Naive thymus-derived CD8-positive, alpha-beta T cell (primary cell): Measurements from ENCODE around the gene GNGT1. TPM values are rescaled to one million over a fixed set of nuclear protein-coding genes. Genes with fewer than 3 reads are reported as not detected.
"Not testable (repeated sequence)": the region's sequence is repeated elsewhere in the genome, so short reads cannot be mapped to it uniquely, and the experiment has no call there.

Source experiments
- ATAC-seq, 2 donors: fragments of 150-1000 bp; cut with Tn5 transposase in 1 of 2; sonication (Bioruptor Pico), chemical (Tn5 transposase) in 1 of 2; 1 replicate in 1 of 2; 2 replicates in 1 of 2; pipeline ENCODE4 v1.10.0; 2021; ENCODE audit warnings: mild to moderate bottlenecking in 2 of 2, moderate library complexity in 2 of 2
- POLR2A ChIA-PET: fragments of 350-600 bp; sonication (Branson Sonifier 250); formaldehyde crosslinking; loops from one replicate; lab custom pipeline; 2021; ENCODE audit warnings: antibody characterized with exemption; lab: Charles Lee
- DNase-seq, 10 donors: peaks; one replicate each; pipeline versions ENCODE4 v3.0.0 to v3.0.0-alpha.2; 2020 to 2022
- H3K27ac Mint-ChIP-seq, 10 donors: one replicate each; pipeline ENCODE4 v1.8.0; 2020 to 2022; ENCODE audit warnings: mild to moderate bottlenecking in 10 of 10, mixed read lengths in 10 of 10, moderate library complexity in 4 of 10, inconsistent platforms in 1 of 10
- H3K27me3 Mint-ChIP-seq, 5 donors: one replicate each; pipeline ENCODE4 v1.8.0; 2021 to 2022; ENCODE audit warnings: mixed read lengths in 5 of 5
- H3K36me3 Mint-ChIP-seq, 3 donors: one replicate each; pipeline ENCODE4 v1.8.0; 2020 to 2022; ENCODE audit warnings: mixed read lengths in 3 of 3, mild to moderate bottlenecking in 2 of 3, inconsistent platforms in 1 of 3
- H3K4me1 Mint-ChIP-seq, 4 donors: one replicate each; pipeline ENCODE4 v1.8.0; 2021 to 2022; ENCODE audit warnings: mixed read lengths in 4 of 4
- H3K4me3 Mint-ChIP-seq, 10 donors: one replicate each; pipeline ENCODE4 v1.8.0; 2020 to 2022; ENCODE audit warnings: mild to moderate bottlenecking in 10 of 10, mixed read lengths in 10 of 10, moderate library complexity in 6 of 10, inconsistent platforms in 1 of 10
- H3K9me3 Mint-ChIP-seq, 9 donors: one replicate each; pipeline ENCODE4 v1.8.0; 2020 to 2022; ENCODE audit warnings: mixed read lengths in 9 of 9, mild to moderate bottlenecking in 3 of 9, inconsistent platforms in 1 of 9, moderate library complexity in 1 of 9
- polyA plus RNA-seq, 3 donors: library from polyadenylated mRNA; unstranded; fragments of 300-500 nt; fragmentation: Illumina TruSeq; gene quantifications; one replicate each; pipeline ENCODE4 v1.2.3, GENCODE V29; 2021
- total RNA-seq, 8 experiments: library from RNA in 2 of 8; stranded (reverse) in 2 of 8; gene quantifications; one replicate each; pipeline ENCODE4 v1.2.3 and lab custom pipeline; 2021 to 2026

Gene GNGT1
- total and polyA plus RNA-seq, 5 experiments from 2014 or later, result not detected

DNA sequence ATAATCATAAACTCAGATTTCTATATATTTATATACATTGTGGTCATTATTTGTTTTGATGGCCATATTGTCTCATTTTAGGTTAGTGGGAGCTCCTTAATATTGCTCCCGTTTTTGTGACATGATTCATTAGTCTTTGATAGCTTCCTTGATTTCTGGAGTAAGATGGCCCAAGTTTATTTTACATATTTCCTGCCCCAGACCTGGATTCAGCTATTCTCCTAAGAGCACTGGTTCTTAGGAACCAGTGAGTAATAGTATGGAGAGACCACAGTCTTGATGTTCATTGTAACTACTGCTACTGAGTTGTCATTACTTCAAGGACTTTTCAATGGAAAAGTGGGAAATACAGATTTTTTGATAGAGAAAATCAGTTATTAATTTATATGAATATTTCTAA is 21.8 kb upstream of the GNGT1 start:
- ATAC-seq, result no peak
- peaks cover 0 to 2% (median 0%) of the 10 kb centered on the region in 3 donors for H3K36me3 Mint-ChIP-seq
- POLR2A ChIA-PET, result no interaction called here
- peaks cover 0 to 3% (median 0%) of the 10 kb centered on the region in 9 donors for H3K9me3 Mint-ChIP-seq
- no peak overlapping the region for H3K27ac Mint-ChIP-seq
- no peak overlapping the region for H3K4me3 Mint-ChIP-seq
- DNase-seq, result no peak
- H3K4me1 Mint-ChIP-seq, result peaks cover 0 to 1% (median under 1%) of the 10 kb centered on the region in 4 donors
- H3K27me3 Mint-ChIP-seq, result peaks cover 11 to 28% (median 14%) of the 10 kb centered on the region in 5 donors

DNA sequence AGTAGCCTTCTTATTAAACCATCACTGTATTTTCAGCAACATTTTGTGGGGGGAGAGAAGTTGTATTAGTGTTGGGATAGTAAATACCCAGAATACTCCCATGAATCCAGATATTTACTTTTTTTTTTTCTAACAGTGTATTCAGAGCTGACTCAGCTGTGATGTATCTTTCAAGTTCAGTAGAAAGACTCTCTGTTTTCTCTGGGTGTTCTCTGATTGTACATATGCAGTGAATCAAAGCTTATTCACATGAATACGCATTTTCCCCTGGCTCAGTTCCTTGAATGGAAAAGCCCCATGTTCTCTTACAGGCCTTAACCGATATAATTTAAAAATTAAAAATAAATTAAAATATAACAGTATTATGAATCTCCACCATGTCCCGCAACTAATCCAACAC is 17.1 kb upstream of the GNGT1 start:
- peak overlapping the region in 3 of 10 donors; percentile 77 to 81 (median 81) for H3K4me3 Mint-ChIP-seq
- peaks cover 0 to 2% (median 0%) of the 10 kb centered on the region in 9 donors for H3K9me3 Mint-ChIP-seq
- POLR2A ChIA-PET, result no interaction called here
- peak overlapping the region in 1 of 10 donors; percentile 43 for H3K27ac Mint-ChIP-seq
- peaks cover 0 to 2% (median 0%) of the 10 kb centered on the region in 3 donors for H3K36me3 Mint-ChIP-seq
- H3K4me1 Mint-ChIP-seq, result peaks cover 7 to 15% (median 11%) of the 10 kb centered on the region in 4 donors
- no peak for DNase-seq
- no peak for ATAC-seq
- H3K27me3 Mint-ChIP-seq, result peaks cover 22 to 60% (median 45%) of the 10 kb centered on the region in 5 donors

- peaks cover 7 to 15% (median 11%) of the 10 kb centered on the region in 4 donors for H3K4me1 Mint-ChIP-seq
- peak overlapping the region in 2 of 10 donors; percentile 27 to 49 for H3K27ac Mint-ChIP-seq
- ATAC-seq (no peak), DNase-seq (no peak)
- POLR2A ChIA-PET, result no interaction called here
- peak overlapping the region; percentile 41 to 81 (median 74) for H3K4me3 Mint-ChIP-seq
- peaks cover 22 to 61% (median 45%) of the 10 kb centered on the region in 5 donors for H3K27me3 Mint-ChIP-seq
- H3K36me3 Mint-ChIP-seq, result peaks cover 0 to 2% (median 0%) of the 10 kb centered on the region in 3 donors
- H3K9me3 Mint-ChIP-seq, result peaks cover 0 to 2% (median 0%) of the 10 kb centered on the region in 9 donors
Observed at GRCh38 chr7:93890041-93890463, 16.3 kb upstream of the GNGT1 start.

DNA sequence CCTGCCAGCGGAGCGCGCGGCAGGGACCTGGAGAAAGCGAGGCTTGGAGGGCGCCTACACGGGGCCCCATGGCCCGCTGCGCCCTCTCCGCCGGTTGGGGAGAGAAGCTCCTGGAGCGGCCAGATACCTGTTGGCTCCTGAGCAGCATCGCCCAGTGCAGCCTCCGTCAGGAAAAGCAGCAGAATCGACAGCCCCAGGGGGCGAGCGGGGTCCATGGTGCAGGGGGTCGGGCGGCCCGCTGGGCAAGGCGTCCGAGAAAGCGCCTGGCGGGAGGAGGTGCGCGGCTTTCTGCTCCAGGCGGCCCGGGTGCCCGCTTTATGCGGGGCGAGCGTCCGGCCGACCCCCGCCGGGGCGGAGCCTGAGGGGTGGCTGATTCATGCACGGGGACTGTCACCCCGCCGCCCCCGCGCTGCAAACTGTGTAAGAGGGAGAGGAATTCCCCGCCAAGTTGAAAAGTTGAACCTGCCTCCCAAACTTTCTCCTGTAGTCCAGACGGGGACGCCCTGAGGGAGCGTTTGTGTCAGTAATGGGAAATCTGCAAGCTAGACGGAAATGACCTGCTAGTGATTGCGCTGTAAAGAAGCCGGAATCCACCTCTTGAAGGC is 15.8 kb upstream of the GNGT1 start, which contains the start of gene TFPI2:
TSS of gene TFPI2 (minus strand) at position 290 of the 605 bp plus-strand sequence. CDS start at position 215, 75 bp downstream.
- Mint-ChIP-seq H3K27me3 (peaks cover 22 to 61% (median 45%) of the 10 kb centered on the region in 5 donors), H3K36me3 (peaks cover 0 to 2% (median 0%) of the 10 kb centered on the region in 3 donors), H3K4me1 (peaks cover 7 to 15% (median 11%) of the 10 kb centered on the region in 4 donors), H3K4me3 (peak within 1 kb of the TSS; percentile 41 to 81 (median 74)), H3K27ac (peak within 1 kb of the TSS in 3 of 10 donors; percentile 27 to 49 (median 43)), H3K9me3 (peaks cover 0 to 2% (median 0%) of the 10 kb centered on the region in 9 donors)
- POLR2A ChIA-PET, result no interaction called here
- DNase-seq (no peak), ATAC-seq (no peak)

DNA sequence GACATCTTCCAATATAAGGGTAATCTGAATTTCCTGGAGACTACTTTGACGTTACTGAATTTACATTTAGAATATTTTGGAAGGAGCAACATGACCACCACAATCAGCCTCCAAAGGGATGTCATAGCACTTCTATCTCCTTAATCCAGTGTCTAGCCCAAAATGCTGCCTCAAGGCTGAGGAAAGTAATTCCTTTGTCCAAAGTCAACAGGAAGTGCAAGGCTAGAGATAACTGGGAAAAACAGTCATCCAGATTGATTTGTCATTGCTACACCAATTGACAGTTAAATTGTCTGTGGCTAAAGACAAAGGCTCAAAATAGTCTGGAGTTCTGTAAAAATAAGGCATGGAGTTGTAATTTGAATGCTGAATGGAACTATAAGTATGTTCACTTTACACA is 11.9 kb upstream of the GNGT1 start:
- DNase-seq (no peak), ATAC-seq (no peak)
- Mint-ChIP-seq H3K4me1 (peaks cover 7 to 15% (median 11%) of the 10 kb centered on the region in 4 donors), H3K4me3 (no peak overlapping the region), H3K9me3 (peaks cover 0 to 2% (median 0%) of the 10 kb centered on the region in 9 donors), H3K27me3 (peaks cover 23 to 45% (median 33%) of the 10 kb centered on the region in 5 donors), H3K36me3 (no peaks in the 10 kb centered on the region), H3K27ac (no peak overlapping the region)
- POLR2A ChIA-PET, result no interaction called here

GRCh38 chr7:93894966-93895640 is 11.3 kb upstream of the GNGT1 start:
- ATAC-seq (no peak), DNase-seq (no peak)
- Mint-ChIP-seq H3K27me3 (peaks cover 21 to 45% (median 30%) of the 10 kb centered on the region in 5 donors), H3K9me3 (peaks cover 0 to 2% (median 0%) of the 10 kb centered on the region in 9 donors), H3K36me3 (no peaks in the 10 kb centered on the region), H3K4me1 (peaks cover 3 to 8% (median 4%) of the 10 kb centered on the region in 4 donors), H3K27ac (no peak overlapping the region), H3K4me3 (no peak overlapping the region)
- POLR2A ChIA-PET, result no interaction called here

DNA sequence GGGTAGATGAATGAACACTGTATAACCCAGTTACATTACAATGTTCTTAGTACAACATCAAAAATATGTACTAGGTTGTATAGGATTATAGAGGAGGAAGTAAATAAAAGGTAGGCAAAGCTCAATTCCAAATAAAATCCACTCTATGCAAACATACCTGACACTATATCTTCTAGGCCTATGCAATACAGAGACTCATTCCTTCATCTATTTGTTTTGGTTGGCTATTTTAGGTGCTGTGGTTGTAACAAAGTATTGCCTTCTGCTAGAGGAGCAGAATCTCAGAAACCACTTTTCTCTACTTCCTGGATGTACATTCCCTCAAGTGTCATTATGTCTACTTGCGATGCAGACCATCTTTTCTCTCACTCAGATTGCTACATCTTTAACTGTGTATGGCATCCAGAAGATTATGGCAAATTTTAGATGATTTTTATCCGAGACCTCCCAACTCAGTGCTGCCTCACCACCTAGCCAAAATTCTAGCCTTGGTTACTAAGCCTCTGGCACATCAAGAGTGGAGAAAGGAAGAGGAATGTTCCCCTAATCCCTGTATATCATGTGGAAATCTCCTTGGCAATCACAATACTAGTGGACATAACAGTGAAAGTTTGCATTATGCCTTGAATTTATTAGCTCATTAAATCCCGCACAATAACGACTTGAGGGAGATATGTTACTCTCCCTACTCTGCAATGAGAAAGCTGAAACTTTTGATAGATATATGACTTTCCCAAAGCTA is 10.3 kb upstream of the GNGT1 start:
- no peaks in the 10 kb centered on the region for H3K36me3 Mint-ChIP-seq
- no peak for ATAC-seq
- peaks cover 0 to 2% (median 0%) of the 10 kb centered on the region in 9 donors for H3K9me3 Mint-ChIP-seq
- no peak overlapping the region for H3K27ac Mint-ChIP-seq
- H3K4me1 Mint-ChIP-seq, result peaks cover 0 to 2% (median 0%) of the 10 kb centered on the region in 4 donors
- no peak overlapping the region for H3K4me3 Mint-ChIP-seq
- DNase-seq, result no peak
- POLR2A ChIA-PET, result no interaction called here
- H3K27me3 Mint-ChIP-seq, result peaks cover 19 to 40% (median 25%) of the 10 kb centered on the region in 5 donors

GRCh38 chr7:93897680-93898079 is 8.7 kb upstream of the GNGT1 start:
- peaks cover 12 to 23% (median 18%) of the 10 kb centered on the region in 5 donors for H3K27me3 Mint-ChIP-seq
- ATAC-seq, result no peak

DNA sequence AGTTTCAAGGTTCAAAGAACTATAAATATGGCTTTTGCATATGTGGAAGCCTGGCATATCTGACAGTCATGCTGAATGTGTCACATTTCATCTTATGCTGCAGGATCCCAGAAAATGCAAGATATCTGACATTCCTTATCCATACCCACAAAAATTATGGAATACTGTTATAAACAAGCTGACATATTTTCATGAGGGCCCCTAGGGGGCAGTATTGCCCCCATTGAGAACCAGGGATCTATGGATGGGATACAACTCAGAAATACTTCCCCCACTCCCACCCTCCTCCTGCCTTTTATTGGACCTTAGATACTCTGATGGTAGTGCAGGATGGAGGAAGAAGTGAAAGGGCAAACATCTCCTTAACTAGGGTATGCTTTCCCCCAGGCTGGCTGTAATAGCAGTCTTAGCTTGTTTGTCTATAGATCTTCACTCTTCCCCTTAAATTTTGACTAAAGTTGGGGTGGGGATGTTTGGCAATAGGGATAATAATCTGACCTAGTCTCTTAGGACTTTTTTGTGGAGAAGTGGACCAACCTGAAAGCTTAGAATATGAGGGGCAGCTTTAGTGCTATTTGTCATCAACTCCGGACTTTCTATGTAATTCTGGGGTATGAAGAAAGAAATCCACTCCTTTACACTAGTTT is 3.5 kb upstream of the GNGT1 start:
- POLR2A ChIA-PET, result no interaction called here

More at GRCh38 chr7:93897680-93898079, 8.7 kb upstream of the GNGT1 start:
- no peaks in the 10 kb centered on the region for H3K36me3 Mint-ChIP-seq
- no peak overlapping the region for H3K27ac Mint-ChIP-seq
- no peaks in the 10 kb centered on the region for H3K4me1 Mint-ChIP-seq
- DNase-seq, result no peak
- POLR2A ChIA-PET, result no interaction called here
- no peaks in the 10 kb centered on the region for H3K9me3 Mint-ChIP-seq
- no peak overlapping the region for H3K4me3 Mint-ChIP-seq

DNA sequence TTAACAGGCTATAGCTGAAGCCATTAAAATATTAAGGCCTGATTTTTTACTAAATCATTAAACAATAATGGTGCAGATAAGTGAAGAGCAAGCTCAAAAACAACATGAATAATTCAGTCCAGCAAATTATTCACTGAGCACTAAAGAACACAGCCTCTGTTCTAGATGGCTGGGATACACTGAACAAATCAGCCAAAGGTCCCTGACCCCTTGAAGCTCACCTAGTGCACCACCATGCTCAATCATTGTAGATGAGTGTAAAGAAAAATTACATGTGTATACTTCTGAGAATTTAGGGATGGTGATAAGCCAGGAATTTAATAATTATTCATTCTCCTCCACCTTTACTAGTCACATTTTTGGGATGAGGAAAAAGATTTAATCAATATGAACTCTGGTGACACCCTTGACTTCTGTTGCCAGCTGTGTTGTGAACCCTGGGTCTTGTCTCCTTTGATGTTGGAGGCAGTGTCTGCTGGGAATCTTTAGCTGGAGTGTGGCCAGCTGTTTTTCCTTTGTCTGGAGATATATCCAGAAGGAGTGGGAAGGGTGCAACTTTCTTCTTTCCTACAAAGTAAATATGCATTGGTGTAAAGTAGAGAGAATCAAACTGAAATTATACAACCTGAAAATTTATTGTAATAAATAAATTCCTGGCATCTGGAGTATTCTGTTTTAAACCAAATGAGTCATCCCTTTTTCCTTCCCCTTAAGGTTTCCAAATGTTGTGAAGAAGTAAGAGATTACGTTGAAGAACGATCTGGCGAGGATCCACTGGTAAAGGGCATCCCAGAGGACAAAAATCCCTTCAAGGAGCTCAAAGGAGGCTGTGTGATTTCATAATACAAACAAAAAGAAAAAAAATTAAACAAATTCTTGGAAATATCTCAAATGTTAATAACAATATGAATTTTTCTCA is 4.0 kb downstream of the GNGT1 start:
- Mint-ChIP-seq H3K9me3 (no peaks in the 10 kb centered on the region), H3K27ac (no peak overlapping the region), H3K27me3 (peaks cover under 1 to 14% (median 8%) of the 10 kb centered on the region in 5 donors), H3K4me1 (no peaks in the 10 kb centered on the region), H3K36me3 (no peaks in the 10 kb centered on the region), H3K4me3 (no peak overlapping the region)
- DNase-seq, result no peak
- no peak for ATAC-seq
- POLR2A ChIA-PET, result no interaction called here

More for the DNA sequence above, 3.5 kb upstream of the GNGT1 start:
- no peak overlapping the region for H3K27ac Mint-ChIP-seq
- H3K4me1 Mint-ChIP-seq, result no peaks in the 10 kb centered on the region
- DNase-seq (no peak), ATAC-seq (no peak)
- H3K27me3 Mint-ChIP-seq, result peaks cover 6 to 18% (median 11%) of the 10 kb centered on the region in 5 donors
- no peak overlapping the region for H3K4me3 Mint-ChIP-seq
- no peaks in the 10 kb centered on the region for H3K9me3 Mint-ChIP-seq
- H3K36me3 Mint-ChIP-seq, result no peaks in the 10 kb centered on the region

GRCh38 chr7:93911242-93911641 is 4.9 kb downstream of the GNGT1 start:
- H3K36me3 Mint-ChIP-seq, H3K4me1 Mint-ChIP-seq, H3K27ac Mint-ChIP-seq, ATAC-seq, POLR2A ChIA-PET, H3K4me3 Mint-ChIP-seq, H3K9me3 Mint-ChIP-seq, DNase-seq: not testable (repeated sequence)
- peaks cover 2 to 13% (median 8%) of the 10 kb centered on the region in 5 donors for H3K27me3 Mint-ChIP-seq
